GM12801 (cell line): ENCODE results near the gene ITGB7.

Source experiments
- CTCF ChIP-seq: IDR thresholded peaks from one replicate; pipeline ENCODE4 v1.5.1; 2011; ENCODE audit warnings: control low read depth; ENCODE audit not compliant: insufficient read length; ENCODE audit errors: extremely low read depth

The ITGB7 gene

DNA sequence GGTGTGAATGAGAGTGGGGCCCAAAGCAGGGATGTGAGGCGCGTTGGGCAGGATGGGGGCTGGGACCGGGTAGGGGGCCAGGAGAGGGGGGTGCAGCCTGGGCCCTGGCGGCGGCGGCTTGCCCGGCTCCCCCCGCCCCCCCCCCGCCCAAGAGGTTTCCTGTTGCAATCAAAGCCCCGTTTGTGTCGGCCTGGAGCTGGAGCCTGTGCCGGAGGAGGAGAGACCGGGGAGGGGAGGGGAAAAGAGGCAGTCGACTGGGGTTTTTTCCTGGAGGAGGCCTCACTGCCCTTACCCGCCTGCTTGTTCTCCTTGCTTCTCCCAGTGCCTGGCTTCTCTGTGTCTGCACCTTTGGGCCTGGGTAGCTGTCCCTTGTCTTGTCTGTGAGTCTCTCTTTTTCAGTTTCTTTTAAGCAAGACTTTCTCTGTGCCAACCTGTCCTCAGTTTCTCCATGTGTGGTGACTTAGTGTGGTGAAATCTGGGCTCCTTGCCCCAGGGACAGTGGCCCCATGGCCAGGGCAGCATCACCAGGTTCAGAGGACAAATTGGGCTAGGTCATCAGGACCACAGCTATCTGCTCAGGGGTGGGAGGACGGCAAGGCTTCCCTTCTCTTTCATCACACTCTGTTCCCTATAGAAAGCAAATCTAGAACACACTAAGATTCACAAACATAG lies 16.5 kb upstream of the ITGB7 start:
- no peak for TF ChIP-seq CTCF

DNA sequence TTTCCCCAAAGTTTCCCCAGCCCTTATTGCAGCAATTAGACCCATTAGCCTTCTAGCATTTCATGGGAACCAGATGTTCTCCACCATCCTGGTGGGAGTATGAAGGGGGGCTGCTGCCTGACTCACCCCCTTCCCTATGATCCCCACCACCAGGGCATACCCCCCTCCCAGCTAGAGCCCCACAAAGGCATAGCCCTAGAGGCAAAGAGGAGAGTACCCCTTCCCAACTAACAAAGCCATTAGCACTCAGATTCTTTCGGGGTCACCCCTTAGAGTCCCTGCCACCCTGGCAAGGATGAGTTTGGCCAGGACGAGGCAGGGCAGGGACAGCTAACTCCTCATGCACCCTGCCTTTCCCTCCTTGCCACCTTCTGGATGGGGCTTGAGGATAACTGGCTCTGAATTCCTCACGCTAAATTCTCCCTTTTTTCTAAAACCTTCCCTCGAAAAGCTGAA lies 15.8 kb upstream of the ITGB7 start:
- no peak for TF ChIP-seq CTCF

DNA sequence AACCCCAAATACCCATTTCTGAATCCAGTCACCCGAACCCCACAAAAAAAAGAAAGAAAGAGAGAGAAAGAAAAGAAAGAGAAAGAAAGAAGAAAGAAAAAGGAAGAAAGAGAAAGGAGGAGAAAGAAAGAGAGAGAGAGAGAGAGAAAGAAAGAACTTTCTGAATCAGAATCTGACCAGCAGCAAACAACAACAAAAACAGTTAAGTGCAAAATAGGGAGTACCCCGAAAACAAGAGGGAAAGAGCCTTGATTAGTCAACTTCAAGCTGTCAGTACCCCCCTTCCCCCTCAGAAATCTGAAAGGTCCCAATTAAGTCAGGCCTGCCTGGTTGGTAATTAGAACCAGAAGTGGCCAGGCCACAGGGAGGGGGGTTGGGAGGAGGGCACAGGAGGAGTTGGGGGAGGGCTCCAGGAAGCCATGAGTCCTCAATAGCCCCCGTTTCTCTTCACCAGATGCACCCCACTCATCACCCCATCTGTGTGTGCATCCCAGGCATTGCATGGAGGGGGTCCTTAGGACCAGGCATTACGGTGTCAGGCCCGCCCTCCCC lies 15.2 kb upstream of the ITGB7 start:
- TF ChIP-seq CTCF = no peak

DNA sequence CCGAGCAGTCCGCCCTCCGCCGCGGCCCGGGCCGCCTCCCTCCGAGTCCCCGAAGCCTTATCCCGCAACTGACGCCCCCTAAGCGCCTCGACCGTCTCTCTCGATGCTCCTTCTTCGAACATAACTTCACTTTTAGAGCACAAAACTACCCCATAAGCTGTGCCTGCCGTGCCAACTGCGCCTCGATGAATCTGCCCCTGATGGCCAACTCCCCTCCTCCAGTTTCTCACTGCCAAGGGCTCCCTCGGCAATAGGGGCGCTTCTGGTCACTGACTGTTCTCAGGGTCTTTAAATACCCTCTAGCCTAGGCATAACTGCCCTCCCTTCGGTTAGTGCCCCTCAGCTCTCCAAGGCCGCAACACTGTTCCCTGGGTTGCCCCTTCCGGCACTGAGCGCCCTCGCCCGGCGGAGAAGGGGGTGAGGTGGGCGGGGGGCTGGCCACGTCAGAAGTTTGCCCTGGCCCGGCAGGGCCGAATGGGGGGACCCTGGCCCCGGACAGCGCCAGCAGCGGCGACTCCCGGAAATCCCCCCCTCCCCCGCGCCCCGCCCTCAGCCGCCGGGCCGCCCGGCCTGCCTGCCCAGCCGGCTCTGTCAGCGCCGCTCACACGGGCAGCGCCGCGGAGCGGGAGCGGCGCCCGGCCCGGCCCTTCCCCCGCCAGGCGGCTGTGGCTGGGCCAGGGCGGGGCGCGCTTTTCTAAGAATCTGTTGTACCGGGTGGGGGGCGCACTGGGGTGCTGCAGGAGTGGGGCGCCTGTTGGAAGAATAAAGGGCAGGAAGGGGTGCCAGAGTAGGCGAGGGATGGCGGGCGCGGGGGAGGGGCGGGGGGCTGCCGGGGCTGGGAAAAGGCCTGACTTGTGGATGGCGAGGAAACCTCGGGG lies 14.4 kb upstream of the ITGB7 start:
- no peak for TF ChIP-seq CTCF

DNA sequence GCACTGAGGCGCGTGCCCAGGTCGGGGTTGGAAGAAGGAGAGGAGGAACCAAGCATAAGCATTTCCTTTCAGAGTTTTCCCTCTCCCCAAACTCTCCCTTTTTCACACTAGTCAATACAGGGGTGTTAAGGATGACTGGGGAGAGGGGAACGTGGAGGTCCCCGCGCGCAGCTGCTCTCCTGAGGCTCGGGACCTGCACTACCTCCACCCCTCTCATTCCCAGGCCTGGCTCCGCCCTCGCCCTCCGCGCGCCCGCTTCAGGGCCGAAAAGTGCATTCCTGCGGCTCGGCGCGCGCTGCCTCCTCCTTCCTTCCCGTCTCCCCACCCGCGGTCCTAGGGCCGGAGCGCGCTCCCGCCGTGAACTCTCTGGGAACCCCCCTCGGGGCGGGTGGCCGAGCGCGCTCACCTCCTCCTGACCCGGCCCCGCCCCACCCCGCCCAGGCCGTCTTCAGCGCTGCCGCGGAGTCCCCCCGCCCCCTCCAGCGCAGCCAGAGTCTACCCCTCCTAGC lies 13.7 kb upstream of the ITGB7 start:
- no peak for TF ChIP-seq CTCF

DNA sequence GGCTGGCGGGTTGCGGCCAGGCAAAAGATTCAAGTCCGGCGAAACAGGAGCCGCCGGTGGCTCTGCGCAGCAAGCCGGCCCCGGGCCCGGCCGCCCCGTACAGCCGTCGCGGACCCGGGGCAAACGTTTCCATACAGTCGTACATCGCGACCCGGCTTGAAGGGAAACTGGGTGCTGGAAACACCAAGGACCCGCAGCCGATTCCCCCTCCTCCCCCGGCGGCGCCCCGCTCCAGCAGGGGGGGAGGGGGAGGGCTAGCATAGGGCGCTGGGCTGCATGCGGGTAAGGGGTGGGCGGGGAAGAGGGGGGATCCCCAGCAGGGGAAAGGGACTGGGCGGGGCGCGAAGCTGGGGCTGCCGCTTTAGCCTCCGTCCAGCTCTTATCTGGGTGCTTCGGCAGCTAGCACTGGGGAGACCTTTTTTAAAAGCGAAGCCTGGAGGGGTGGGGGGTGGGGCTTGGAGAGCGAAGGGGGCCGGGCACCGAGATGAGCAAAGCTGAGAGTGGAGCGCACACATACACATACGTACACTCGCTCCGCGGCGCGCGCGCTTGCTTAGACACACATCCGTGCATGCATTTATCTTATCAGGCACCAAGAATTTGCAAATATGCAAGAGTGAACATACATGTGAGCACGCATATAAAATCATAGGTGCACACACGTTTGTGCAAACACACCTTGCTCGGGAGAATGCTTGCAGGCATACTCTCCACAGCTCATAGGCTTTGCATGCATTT lies 13.1 kb upstream of the ITGB7 start:
- no peak for TF ChIP-seq CTCF
